Measurements from ENCODE around the gene ZFPM1. TPM values are rescaled to one million over a fixed set of nuclear protein-coding genes. Genes with fewer than 3 reads are reported as not detected.

ZFPM1 gene
- total RNA-seq, 1 donor from 2014 or later, result 5.6 TPM

DNA sequence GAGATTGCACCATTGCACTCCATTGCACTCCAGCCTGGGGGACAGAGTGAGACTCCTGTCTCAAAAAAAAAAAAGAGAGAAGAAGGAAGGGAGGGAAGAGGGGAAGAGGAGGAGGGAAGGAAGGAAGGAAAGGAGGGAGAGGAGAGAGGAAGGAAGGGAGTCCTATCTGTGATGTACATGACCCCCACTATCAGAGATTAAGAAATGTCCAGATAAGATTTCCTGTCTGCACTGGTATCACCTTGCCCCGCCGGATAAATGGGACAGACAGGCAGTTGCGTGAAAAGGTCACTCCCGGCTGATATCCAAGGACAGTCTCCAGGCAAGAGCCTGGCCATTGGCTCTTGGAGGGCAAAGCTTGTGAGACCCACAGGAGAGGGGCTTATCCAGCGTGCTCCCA, 5.2 kb upstream of the ZFPM1 start:
- intact Hi-C loops (cut with DNase I), result no loop called here

DNA sequence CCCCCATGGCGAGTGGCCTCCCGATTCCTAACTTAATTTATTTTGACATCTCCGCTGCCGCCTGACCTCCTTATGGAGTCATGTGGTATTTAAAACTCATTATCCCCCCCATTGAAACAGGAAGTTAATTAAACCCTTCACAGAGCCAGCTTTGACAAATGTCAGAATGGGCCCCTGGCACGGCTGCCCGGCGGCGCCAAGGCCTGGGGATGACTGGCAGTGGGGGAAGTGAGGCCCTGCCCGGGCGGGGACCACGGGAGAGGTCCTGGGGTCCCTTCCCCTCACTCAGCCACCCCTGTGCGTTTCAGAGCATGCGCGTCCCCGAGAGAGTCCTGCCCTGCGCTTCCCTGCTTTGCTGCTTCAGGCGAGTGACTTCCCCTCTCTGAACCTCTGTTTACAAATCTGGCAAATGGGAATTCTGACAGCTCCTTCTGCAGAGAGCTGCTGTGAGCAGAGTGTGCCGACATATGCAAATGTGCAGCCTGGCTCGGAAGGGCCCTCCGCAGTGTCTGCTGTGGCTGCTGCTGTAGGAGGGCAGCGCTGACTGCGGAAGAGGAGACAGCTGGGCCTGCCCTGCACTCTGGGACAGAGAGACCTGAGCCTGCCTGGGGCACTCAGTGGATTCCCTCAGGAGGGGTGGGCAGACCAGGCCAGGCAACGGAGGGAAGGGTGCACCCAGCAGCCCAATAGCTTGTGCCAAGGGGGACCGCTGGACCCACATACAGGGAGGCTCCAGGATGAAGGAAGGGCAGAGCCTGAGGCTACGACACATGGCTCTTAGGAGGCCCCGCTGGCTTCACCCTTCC, 4.4 kb upstream of the ZFPM1 start:
- Histone ChIP-seq H3K4me1 (peaks cover 23% of the 10 kb centered on the region), H3K4me3 (no peak overlapping the region), H3K27ac (no peak overlapping the region), H3K36me3 (no peaks in the 10 kb centered on the region), H3K9me3 (no peaks in the 10 kb centered on the region), H3K27me3 (ENCODE audit: low read depth) (peaks cover 5% of the 10 kb centered on the region)
- intact Hi-C loops (cut with DNase I), result no loop called here
- TF ChIP-seq, protein P1, sequence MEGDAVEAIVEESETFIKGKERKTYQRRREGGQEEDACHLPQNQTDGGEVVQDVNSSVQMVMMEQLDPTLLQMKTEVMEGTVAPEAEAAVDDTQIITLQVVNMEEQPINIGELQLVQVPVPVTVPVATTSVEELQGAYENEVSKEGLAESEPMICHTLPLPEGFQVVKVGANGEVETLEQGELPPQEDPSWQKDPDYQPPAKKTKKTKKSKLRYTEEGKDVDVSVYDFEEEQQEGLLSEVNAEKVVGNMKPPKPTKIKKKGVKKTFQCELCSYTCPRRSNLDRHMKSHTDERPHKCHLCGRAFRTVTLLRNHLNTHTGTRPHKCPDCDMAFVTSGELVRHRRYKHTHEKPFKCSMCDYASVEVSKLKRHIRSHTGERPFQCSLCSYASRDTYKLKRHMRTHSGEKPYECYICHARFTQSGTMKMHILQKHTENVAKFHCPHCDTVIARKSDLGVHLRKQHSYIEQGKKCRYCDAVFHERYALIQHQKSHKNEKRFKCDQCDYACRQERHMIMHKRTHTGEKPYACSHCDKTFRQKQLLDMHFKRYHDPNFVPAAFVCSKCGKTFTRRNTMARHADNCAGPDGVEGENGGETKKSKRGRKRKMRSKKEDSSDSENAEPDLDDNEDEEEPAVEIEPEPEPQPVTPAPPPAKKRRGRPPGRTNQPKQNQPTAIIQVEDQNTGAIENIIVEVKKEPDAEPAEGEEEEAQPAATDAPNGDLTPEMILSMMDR (IDR thresholded peaks at IDR 0.05), result no peak
- DNase-seq (no peak), ATAC-seq (no peak)

More for the DNA sequence above, 5.2 kb upstream of the ZFPM1 start:
- no peaks in the 10 kb centered on the region for H3K9me3 ChIP-seq
- TF ChIP-seq, protein P1 (IDR thresholded peaks at IDR 0.05), result no peak
- H3K4me1 ChIP-seq, result peaks cover 29% of the 10 kb centered on the region
- H3K4me3 ChIP-seq, result no peak overlapping the region
- peaks cover 10% of the 10 kb centered on the region for H3K27me3 ChIP-seq (ENCODE audit: low read depth)
- no peaks in the 10 kb centered on the region for H3K36me3 ChIP-seq
- no peak overlapping the region for H3K27ac ChIP-seq
- ATAC-seq (no peak), DNase-seq (no peak)

DNA sequence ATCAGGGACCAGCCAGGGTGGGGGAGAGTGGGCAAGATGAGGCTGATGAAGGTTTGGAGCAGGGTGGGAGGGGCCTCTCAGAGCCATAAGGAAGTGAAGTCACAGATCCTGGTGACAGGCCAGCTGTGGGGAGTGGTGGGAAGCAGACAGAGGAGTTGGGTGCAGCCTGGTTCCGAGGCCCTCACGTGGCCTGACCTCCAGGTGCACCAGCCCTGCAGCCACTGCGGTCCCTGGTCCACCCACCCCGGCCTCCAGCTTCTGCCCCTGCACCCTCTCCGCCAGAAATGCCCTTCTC, 3.9 kb upstream of the ZFPM1 start:
- TF ChIP-seq, protein P1 (IDR thresholded peaks at IDR 0.05), result no peak
- no peak overlapping the region for H3K4me3 ChIP-seq
- H3K36me3 ChIP-seq, result no peaks in the 10 kb centered on the region
- intact Hi-C loops (cut with DNase I), result no loop called here
- peaks cover 5% of the 10 kb centered on the region for H3K27me3 ChIP-seq (ENCODE audit: low read depth)
- H3K4me1 ChIP-seq, result peaks cover 29% of the 10 kb centered on the region
- H3K27ac ChIP-seq, result no peak overlapping the region
- no peak for ATAC-seq
- H3K9me3 ChIP-seq, result no peaks in the 10 kb centered on the region
- DNase-seq, result no peak

DNA sequence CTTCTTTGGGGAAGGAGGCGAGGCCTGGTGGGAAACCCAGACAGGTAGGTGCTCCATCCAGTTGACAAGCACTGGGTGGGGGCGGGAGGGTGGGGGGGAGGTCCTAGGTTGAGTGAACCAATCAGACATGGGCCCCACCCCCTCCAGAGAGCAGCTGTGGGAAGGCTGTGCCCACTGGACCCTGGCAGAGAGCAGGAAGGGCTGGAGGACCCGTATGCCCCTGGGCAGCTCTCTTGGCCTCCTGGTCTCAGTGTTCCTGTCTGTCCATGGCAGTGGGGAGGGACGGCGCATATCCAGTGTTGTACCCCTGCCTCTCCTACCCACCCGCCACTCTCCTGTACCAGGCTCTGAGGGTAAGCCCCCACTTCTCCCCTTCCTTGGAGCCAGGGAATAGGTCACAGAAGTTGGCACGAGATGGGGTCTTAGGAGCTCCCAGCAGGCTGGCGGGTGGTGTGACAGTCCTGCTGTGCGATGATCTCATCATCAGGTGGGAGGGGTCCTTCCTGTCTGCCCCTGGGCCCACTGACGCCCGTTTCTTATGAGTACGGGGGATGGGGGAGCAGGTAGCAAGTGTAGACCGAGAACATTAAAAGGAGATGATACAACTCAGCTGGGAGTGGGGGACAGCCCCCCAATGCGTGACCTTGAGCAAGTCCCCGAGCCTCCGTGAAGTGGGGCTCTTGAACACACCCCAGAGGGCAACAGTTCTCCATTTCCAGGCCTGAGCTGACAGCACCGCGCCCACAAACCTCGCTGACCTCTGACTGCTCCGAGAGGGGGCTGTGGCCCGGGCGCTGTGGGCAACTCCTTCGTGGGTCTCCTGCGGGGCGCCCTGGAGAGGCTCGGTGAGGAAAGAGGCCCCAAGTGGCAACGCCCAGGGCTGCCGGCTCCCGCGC, 1.2 kb upstream of the ZFPM1 start:
- peak overlapping the region; percentile 62 for H3K4me3 ChIP-seq
- H3K9me3 ChIP-seq, result no peaks in the 10 kb centered on the region
- TF ChIP-seq, protein P1 (IDR thresholded peaks at IDR 0.05), result no peak
- H3K4me1 ChIP-seq, result peaks cover 49% of the 10 kb centered on the region
- no peak for ATAC-seq
- H3K36me3 ChIP-seq, result no peaks in the 10 kb centered on the region
- DNase-seq, result no peak
- H3K27ac ChIP-seq, result no peak overlapping the region
- intact Hi-C loops (cut with DNase I), result no loop called here
- H3K27me3 ChIP-seq (ENCODE audit: low read depth), result no peaks in the 10 kb centered on the region

DNA sequence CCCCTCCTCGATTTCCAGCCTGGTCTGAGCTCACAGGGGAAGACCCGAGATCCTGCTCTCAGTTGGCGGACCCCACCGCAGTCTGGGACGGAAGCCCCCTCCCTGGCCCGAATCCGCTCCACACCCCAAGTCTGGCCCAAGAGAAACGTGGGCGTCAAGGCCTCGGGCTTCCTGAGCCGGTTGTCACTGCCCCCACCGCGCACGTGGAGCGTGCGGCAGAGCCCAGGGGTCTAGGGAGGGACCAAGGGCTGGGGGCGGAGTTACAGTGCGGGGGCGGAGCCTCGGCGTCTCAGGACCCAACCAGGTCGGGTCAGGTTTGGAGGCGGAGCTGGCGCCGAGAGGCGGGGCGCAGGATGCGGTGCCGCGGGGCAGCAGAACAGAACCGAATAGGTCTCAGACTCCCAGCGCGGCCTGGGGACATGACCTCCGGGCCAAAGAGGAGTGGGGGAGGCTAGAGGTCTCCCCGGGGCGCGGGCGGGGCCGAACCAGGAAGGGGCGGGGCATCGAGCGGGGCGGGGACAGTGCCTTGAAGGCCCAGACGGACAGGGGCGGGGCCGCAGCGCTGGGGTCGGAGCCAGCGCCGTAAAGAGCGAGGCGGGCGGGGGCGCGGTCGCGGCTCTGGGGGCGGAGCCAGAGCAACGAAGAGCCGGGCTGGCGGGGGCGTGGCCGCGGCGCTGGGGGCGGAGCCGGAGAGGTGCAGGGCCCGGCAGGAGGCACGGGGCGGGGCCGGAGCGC, 431 bp upstream of the ZFPM1 start:
- peak overlapping the region; percentile 71 for H3K27ac ChIP-seq
- intact Hi-C loops (cut with DNase I), result no loop called here
- peaks cover 50% of the 10 kb centered on the region for H3K4me1 ChIP-seq
- H3K9me3 ChIP-seq, result no peaks in the 10 kb centered on the region
- ATAC-seq (peak; percentile 91 to 96), DNase-seq (peak; percentile 99)
- H3K4me3 ChIP-seq, result peak overlapping the region; percentile 62
- TF ChIP-seq, protein P1 (IDR thresholded peaks at IDR 0.05), result no peak
- no peaks in the 10 kb centered on the region for H3K36me3 ChIP-seq
- no peaks in the 10 kb centered on the region for H3K27me3 ChIP-seq (ENCODE audit: low read depth)

Data from lower lobe of right lung (tissue), 2 donors.